Aorta (tissue), 5 donors: ENCODE results near the gene SECISBP2. TPM values are rescaled to one million over a fixed set of nuclear protein-coding genes. Genes with fewer than 3 reads are reported as not detected.
A peak's percentile ranks its signal among the peaks of the same experiment; 100 is the strongest.
"Not testable (repeated sequence)": the region's sequence is repeated elsewhere in the genome, so short reads cannot be mapped to it uniquely, and the experiment has no call there.

ENCODE experiments used
- ATAC-seq: fragments of 200-7000 bp; cut with Tn5 transposase; one replicate; pipeline ENCODE4 v1.9.1; 2022; ENCODE audit warnings: moderate library complexity; ENCODE audit not compliant: low FRiP score
- DNase-seq, 2 donors: peaks; one replicate each; pipeline ENCODE4 v3.0.0-alpha.2; 2020
- H3K27ac ChIP-seq, 2 donors: one replicate each; pipeline ENCODE4 v1.5.1; 2013; ENCODE audit warnings: low read length in 2 of 2, mild to moderate bottlenecking in 2 of 2, moderate library complexity in 2 of 2, control low read depth in 1 of 2, inconsistent platforms in 1 of 2, low read depth in 1 of 2
- H3K27me3 ChIP-seq, 2 donors: one replicate each; pipeline ENCODE4 v1.6.1; 2013; ENCODE audit warnings: control low read depth in 1 of 2, low read length in 1 of 2, mild to moderate bottlenecking in 1 of 2, moderate library complexity in 1 of 2; ENCODE audit not compliant: insufficient read depth in 2 of 2, control insufficient read depth in 1 of 2
- H3K36me3 ChIP-seq, 2 donors: one replicate each; pipeline ENCODE4 v1.6.1; 2013; ENCODE audit warnings: control low read depth in 1 of 2, low read length in 1 of 2, mild to moderate bottlenecking in 1 of 2; ENCODE audit not compliant: insufficient read depth in 2 of 2, control insufficient read depth in 1 of 2
- H3K4me1 ChIP-seq, 2 donors: one replicate each; pipeline ENCODE4 v1.6.1; 2013; ENCODE audit warnings: low read length in 2 of 2, control low read depth in 1 of 2, mild to moderate bottlenecking in 1 of 2, moderate library complexity in 1 of 2; ENCODE audit not compliant: insufficient read depth in 2 of 2, control insufficient read depth in 1 of 2
- H3K4me3 ChIP-seq, 2 donors: one replicate each; pipeline ENCODE4 v1.5.1; 2013; ENCODE audit warnings: low read length in 2 of 2, control low read depth in 1 of 2, mild to moderate bottlenecking in 1 of 2
- H3K9me3 ChIP-seq: one replicate; pipeline ENCODE4 v1.6.1; 2013; ENCODE audit warnings: mild to moderate bottlenecking, low read length; ENCODE audit not compliant: control insufficient read depth
- WGBS, 2 donors: extraction: QIAGEN DNeasy Blood & Tissue Kit; methylation state at CpG; one replicate each; pipeline ENCODE4 v1.1.7; 2013; 5-methylcytosine and 5-hydroxymethylcytosine counted together
- intact Hi-C, 2 donors: fragments of 100-400 bp; cut with DNase I; formaldehyde crosslinking; loops; one replicate each; pipeline versions ENCODE4 v1.14.2 to v1.15.0; 2022
- long read RNA-seq, 2 donors: library from polyadenylated mRNA; unstranded; transcript quantifications; one replicate each; pipeline ENCODE4 v2.0.0, GENCODE V29; 2020 to 2021
- polyA plus RNA-seq, 2 donors: library from polyadenylated mRNA; stranded (reverse); fragments of 200-250 nt; gene quantifications; one replicate each; pipeline ENCODE4 v1.2.3, GENCODE V29; 2013
- total RNA-seq, 2 donors: library from RNA; stranded (reverse); fragmentation: NEBNext Ultra II Directional; extraction: Animal tissue kit (Norgen Biotek cat#: 25700); gene quantifications; one replicate each; pipeline ENCODE4 v1.2.1, GENCODE V29; 2021
- donor health status: healthy with polysubstance abuse.
- donor health status: Bipolar disorder and iron deficiency.
- donor health status: DM: no; HTN: no; CAD: no.
- donor health status: DM: no; HTN: no; CAD: no.
- donor health status: DM: yes; HTN: yes; CAD: no.

SECISBP2 gene, protein sequence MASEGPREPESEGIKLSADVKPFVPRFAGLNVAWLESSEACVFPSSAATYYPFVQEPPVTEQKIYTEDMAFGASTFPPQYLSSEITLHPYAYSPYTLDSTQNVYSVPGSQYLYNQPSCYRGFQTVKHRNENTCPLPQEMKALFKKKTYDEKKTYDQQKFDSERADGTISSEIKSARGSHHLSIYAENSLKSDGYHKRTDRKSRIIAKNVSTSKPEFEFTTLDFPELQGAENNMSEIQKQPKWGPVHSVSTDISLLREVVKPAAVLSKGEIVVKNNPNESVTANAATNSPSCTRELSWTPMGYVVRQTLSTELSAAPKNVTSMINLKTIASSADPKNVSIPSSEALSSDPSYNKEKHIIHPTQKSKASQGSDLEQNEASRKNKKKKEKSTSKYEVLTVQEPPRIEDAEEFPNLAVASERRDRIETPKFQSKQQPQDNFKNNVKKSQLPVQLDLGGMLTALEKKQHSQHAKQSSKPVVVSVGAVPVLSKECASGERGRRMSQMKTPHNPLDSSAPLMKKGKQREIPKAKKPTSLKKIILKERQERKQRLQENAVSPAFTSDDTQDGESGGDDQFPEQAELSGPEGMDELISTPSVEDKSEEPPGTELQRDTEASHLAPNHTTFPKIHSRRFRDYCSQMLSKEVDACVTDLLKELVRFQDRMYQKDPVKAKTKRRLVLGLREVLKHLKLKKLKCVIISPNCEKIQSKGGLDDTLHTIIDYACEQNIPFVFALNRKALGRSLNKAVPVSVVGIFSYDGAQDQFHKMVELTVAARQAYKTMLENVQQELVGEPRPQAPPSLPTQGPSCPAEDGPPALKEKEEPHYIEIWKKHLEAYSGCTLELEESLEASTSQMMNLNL
- total RNA-seq (10 to 100 TPM; 47.2 to 49.0 TPM), polyA plus RNA-seq (10 to 100 TPM in 1 of 2 donors, 1 to 10 TPM in 1; 7.0 to 29.9 TPM)
- long read RNA-seq, donor 1, partial matches to known transcripts, result 33 of 81 reads
- long read RNA-seq, donor 1, other reads (novel, unspliced or antisense), result 47 of 81 reads
- long read RNA-seq, donor 2, partial matches to known transcripts, result 14 of 26 reads
- long read RNA-seq, donor 2, other reads (novel, unspliced or antisense), result 11 of 26 reads

DNA sequence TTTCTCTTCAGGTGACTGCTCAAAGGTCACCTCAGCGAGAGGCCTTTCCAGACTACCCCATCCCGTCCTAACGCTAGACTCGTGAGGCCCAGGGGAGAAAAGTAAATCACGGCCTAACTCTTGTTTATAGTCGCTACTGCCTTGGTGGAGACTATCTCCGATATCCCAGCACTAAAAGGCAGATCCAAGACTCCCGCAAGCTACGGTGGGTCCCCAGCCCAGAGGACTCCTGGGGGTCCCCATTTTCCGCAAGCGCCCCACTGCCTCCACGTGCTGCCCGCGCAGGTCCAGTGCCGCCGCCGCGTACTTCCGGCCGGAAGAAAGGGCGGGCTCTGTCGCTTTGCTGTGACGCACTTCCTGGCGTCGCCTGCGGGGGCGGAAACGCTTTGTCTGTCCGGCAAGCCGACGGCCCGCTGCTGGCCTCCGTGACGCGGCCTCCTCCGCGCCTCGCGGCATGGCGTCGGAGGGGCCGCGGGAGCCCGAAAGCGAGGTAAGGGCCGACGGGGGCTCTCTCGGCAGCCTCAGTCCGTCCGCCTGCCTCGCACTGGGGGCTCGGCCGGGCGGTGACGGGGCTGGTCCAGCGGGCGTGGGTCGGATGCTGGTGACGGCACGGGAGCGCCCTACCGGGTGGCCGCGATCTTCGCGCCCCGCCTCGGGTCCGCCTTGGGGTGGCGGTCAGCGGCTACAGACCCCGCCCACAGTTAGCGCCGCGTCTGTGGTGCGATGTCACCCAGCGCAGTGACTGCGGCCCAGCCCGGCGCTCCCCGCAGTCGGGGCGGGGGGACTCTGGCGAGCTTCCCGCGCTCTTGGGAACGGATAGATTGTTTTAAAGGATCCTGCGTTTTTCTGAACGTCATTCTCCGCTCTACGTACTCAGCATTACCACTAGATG is at the start of gene SECISBP2:
Gene SECISBP2 (plus strand): TSS at position 378 of the 892 bp plus-strand sequence. CDS start 77 bp downstream, at position 455.
- ATAC-seq (peak; percentile 100), DNase-seq (peak; percentile 98)
- H3K36me3 ChIP-seq, result no peaks in the 10 kb centered on the region
- peaks cover 2 to 13% of the 10 kb centered on the region in 2 donors for H3K4me1 ChIP-seq
- 0% methylated on average over 75 to 91 of the region's 91 CpGs for WGBS, 2 donors
- H3K9me3 ChIP-seq, result no peaks in the 10 kb centered on the region
- H3K27ac ChIP-seq, result peak within 1 kb of the TSS; percentile 49 to 93
- intact Hi-C loops, result no loop called here
- no peaks in the 10 kb centered on the region for H3K27me3 ChIP-seq
- peak within 1 kb of the TSS; percentile 46 to 96 for H3K4me3 ChIP-seq

DNA sequence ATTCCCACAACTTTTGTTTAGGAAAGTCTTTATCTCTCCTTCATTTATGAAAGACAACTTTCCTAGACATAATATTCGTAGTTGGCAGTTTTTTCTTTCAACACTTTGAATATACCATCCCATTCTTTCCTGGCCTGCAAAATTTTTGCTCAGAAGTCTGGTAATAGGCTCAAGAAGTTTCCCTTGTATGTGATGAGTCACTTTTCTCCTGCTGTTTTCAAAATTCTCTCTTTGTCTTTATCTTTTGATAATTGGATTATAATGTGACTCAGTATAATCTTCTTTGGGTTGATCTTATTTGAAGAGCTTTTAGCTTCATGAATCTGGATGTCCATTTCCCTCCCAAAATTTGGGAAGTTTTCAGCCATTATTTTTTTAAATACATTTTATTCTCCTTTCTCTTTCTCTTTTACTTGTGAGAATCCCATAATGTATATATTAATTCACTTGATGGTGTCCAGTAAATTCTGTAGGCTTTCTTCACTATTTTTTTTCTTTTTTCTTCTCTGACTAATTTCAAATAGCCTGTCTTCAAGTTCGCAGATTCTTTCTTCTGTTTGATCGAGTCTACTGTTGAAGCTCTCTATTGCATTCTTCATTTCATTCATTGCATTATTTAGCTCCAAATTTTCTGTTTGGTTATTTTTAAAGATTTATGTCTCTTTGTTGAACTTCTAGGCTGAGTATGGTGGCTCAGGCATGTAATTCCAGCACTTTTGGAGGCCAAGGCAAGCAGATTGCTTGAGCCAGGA is 44.6 kb upstream of the SECISBP2 start:
- DNase-seq, result no peak
- no peak for ATAC-seq
- WGBS, 2 donors, result 71 to 88% methylated on average over 3 of the region's 3 CpGs
- intact Hi-C loops, result loop anchor here in 1 of 2 donors (10.0 kb wide), 1 partner anchor 99 kb away; the partner anchor contains the start of gene SHC3
- Histone ChIP-seq H3K27me3 (no peaks in the 10 kb centered on the region), H3K9me3 (peaks cover 6% of the 10 kb centered on the region), H3K36me3 (no peaks in the 10 kb centered on the region), H3K27ac (no peak overlapping the region), H3K4me3 (no peak overlapping the region), H3K4me1 (no peaks in the 10 kb centered on the region)

DNA sequence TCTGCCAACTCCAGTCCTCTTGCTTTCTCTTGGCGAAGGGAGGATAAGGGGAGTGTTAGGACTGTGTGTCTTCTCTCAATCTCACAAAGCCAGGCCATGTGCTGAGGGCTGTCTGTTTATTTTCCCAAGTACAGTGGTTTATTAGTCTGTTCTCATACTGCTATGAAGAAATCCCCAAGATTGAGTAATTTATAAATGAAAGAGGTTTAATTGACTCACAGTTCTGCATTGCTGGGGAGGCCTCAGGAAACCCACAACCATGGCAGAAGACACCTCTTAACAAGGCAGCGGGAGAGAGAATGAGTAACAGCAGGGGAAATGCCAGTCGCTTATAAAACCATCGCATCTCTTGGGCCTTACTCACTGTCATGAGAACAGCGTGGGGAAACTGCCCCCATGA is 43.5 kb upstream of the SECISBP2 start:
- Histone ChIP-seq H3K9me3 (peaks cover 6% of the 10 kb centered on the region), H3K4me1 (no peaks in the 10 kb centered on the region), H3K27ac (no peak overlapping the region), H3K4me3 (no peak overlapping the region), H3K27me3 (no peaks in the 10 kb centered on the region), H3K36me3 (no peaks in the 10 kb centered on the region)
- DNase-seq (no peak), ATAC-seq (no peak)
- intact Hi-C loops, result loop anchor here in 1 of 2 donors (5.0 to 10.0 kb wide), 2 partner anchors 100 to 683 kb away; partner anchors contain the start of gene SHC3
- WGBS, 2 donors, result 79 to 91% methylated on average over 5 of the region's 5 CpGs

DNA sequence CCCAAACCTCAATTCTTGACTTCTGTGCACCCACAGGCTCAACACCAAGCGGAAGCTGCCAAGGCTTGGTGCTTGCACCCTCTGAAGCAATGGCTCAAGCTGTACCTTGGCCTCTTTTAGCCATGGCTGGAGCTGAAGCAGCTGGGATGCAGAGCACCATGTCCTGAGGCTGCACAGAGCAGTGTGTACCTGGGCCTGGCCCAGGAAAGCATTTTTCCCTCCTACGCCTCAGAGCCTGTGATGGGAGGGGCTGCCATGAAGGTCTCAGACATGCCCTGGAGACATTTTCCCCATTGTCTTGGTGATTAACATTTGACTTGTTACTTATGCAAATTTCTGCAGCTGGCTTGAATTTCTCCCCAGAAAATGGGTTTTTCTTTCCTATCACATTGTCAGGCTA is 42.3 kb upstream of the SECISBP2 start:
- H3K27me3 ChIP-seq, H3K27ac ChIP-seq, DNase-seq, ATAC-seq, H3K9me3 ChIP-seq, H3K4me3 ChIP-seq, H3K4me1 ChIP-seq, H3K36me3 ChIP-seq: not testable (repeated sequence)
- WGBS, 2 donors, result 85 to 90% methylated on average over 2 of the region's 2 CpGs
- intact Hi-C loops, result loop anchor here in 1 of 2 donors (5.0 to 10.0 kb wide), 2 partner anchors 101 to 684 kb away; partner anchors contain the start of gene SHC3

DNA sequence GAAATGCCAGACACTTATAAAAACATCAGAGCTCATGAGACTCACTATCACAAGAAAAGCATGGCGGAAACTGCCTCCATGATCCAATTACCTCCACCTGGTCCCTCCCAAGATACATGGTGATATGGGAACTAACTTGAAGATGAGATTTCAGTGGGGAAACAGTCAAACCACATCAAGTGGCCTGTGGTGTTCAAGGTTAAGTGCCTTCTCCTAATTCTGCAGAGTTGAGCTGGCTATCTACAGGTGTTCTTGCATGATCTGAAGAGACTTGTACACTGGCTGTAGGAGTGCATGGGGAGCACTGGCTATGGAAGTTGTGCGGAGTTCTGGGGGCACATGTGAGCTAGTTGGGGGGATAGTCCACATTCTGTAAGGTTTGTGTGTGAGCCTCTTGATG is 41.3 kb upstream of the SECISBP2 start:
- Histone ChIP-seq H3K9me3 (peaks cover 6% of the 10 kb centered on the region), H3K27ac (no peak overlapping the region), H3K36me3 (no peaks in the 10 kb centered on the region), H3K27me3 (no peaks in the 10 kb centered on the region), H3K4me3 (no peak overlapping the region), H3K4me1 (no peaks in the 10 kb centered on the region)
- no peak for DNase-seq
- 96 to 98% methylated on average over 2 of the region's 2 CpGs for WGBS, 2 donors
- intact Hi-C loops, result loop anchor here in 1 of 2 donors (5.0 to 10.0 kb wide), 2 partner anchors 102 to 685 kb away; partner anchors contain the start of gene SHC3
- ATAC-seq, result no peak

DNA sequence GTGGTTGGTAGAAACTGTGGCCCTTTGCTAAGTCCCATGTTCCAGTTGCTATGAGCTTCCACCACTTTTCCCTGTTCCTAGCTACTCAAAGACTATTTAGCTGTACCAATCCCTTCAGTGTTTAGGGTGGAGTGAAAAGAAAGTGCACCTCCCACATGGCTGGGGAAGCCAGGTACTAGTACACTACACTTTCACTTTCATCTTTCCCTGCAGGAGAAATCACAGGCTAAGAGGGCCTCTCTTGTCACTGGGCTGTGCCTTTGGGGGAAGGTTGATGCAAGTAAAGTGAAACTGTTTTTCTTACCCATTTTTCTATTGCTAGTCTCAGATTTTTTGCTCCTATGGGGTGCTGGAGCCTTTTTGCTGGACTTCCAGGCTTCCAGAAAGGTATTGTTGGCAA is 40.8 kb upstream of the SECISBP2 start:
- no peak for DNase-seq
- H3K4me3 ChIP-seq, result no peak overlapping the region
- H3K27ac ChIP-seq, result no peak overlapping the region
- H3K36me3 ChIP-seq, result no peaks in the 10 kb centered on the region
- intact Hi-C loops, result loop anchor here in 1 of 2 donors (5.0 to 10.0 kb wide), 2 partner anchors 103 to 685 kb away; partner anchors contain the start of gene SHC3
- ATAC-seq, result no peak
- no peaks in the 10 kb centered on the region for H3K27me3 ChIP-seq
- no peaks in the 10 kb centered on the region for H3K4me1 ChIP-seq
- peaks cover 5% of the 10 kb centered on the region for H3K9me3 ChIP-seq

DNA sequence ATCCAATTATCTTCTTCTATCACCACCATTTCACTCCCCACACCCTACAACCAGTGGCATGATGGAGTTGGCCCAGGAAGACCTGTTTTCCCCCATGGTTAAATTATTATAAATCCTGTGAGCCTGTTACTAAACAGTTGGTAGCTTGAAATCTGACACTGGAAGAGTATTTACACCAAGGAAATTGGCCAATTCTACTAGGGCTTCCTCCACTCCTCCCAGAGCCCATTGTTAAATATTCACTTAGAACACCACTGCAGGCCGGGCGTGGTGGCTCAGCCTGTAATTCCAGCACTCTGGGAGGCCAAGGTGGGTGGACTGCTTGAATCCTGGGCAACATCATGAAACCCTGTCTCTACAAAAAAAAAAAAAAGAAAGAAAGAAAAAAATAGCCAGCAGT is 39.7 kb upstream of the SECISBP2 start:
- intact Hi-C loops, result loop anchor here in 1 of 2 donors (5.0 to 10.0 kb wide), 2 partner anchors 104 to 686 kb away; partner anchors contain the start of gene SHC3
- Histone ChIP-seq H3K27ac (no peak overlapping the region), H3K4me3 (no peak overlapping the region), H3K36me3 (no peaks in the 10 kb centered on the region), H3K27me3 (no peaks in the 10 kb centered on the region), H3K4me1 (no peaks in the 10 kb centered on the region), H3K9me3 (peaks cover 5% of the 10 kb centered on the region)
- WGBS, 2 donors, result 95 to 99% methylated on average over 2 of the region's 2 CpGs
- ATAC-seq, result no peak
- DNase-seq, result no peak
